ENCODE data around the gene PHKG2. TPM values are rescaled to one million over a fixed set of nuclear protein-coding genes. Genes with fewer than 3 reads are reported as not detected.

The PHKG2 gene
- total RNA-seq, 1 donor from 2014 or later = 53.2 TPM

DNA sequence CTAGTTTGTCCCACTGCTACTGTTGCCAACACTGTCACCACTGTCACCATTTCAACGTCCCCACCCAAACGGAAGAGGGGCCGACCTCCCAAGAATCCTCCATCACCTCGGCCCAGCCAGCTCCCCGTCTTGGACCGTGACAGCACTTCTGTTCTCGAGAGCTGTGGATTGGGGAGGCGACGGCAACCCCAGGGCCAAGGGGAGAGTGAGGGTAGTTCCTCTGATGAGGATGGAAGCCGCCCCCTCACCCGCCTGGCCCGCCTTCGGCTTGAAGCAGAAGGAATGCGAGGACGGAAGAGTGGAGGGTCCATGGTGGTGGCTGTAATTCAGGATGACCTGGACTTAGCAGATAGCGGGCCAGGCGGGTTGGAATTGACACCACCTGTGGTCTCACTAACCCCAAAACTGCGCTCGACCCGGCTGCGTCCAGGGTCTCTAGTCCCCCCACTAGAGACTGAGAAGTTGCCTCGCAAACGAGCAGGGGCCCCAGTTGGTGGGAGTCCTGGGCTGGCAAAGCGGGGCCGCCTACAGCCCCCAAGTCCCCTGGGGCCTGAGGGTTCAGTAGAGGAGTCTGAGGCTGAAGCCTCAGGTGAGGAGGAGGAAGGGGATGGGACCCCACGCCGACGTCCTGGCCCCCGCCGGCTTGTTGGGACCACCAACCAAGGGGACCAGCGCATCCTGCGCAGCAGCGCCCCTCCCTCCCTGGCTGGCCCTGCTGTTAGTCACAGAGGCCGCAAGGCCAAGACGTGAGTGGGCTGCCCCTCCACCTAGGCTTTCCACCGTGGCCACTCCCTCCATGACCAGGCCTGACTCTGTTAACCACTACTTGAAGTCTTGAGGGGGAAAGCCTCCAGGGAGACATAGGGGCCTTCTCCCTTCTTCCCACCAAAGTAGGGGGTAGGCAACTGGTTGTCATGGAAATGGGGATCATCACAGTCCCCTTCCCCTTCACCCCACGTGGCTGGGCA is 9.0 kb upstream of the PHKG2 start:
- Mint-ChIP-seq H3K27me3 (ENCODE audit: low read depth) (no peaks in the 10 kb centered on the region), H3K27ac (peak overlapping the region; percentile 39), H3K4me3 (no peak overlapping the region), H3K9me3 (no peaks in the 10 kb centered on the region), H3K36me3 (peaks cover 30% of the 10 kb centered on the region), H3K4me1 (peaks cover 22% of the 10 kb centered on the region)
- no peak for DNase-seq (ENCODE audit: low spot score in 2 of 2, unreplicated experiment in 2 of 2)
- no peak for TF ChIP-seq CTCF (IDR thresholded peaks at IDR 0.05; ENCODE audit: unreplicated experiment)

GRCh38 chr16:30740364-30741251 is 7.6 kb upstream of the PHKG2 start:
- Mint-ChIP-seq H3K27ac (peak overlapping the region; percentile 98), H3K36me3 (peaks cover 29% of the 10 kb centered on the region), H3K27me3 (ENCODE audit: low read depth) (no peaks in the 10 kb centered on the region), H3K4me3 (peak overlapping the region; percentile 56), H3K4me1 (peaks cover 22% of the 10 kb centered on the region), H3K9me3 (no peaks in the 10 kb centered on the region)
- TF ChIP-seq CTCF (IDR thresholded peaks at IDR 0.05; ENCODE audit: unreplicated experiment) = no peak
- DNase-seq (ENCODE audit: low spot score in 2 of 2, unreplicated experiment in 2 of 2) = peak in 1 of 2 experiments; percentile 68

GRCh38 chr16:30741461-30741914 is 6.7 kb upstream of the PHKG2 start:
- no peaks in the 10 kb centered on the region for H3K9me3 Mint-ChIP-seq
- peak overlapping the region; percentile 51 for H3K4me3 Mint-ChIP-seq
- DNase-seq (ENCODE audit: low spot score in 2 of 2, unreplicated experiment in 2 of 2) = no peak
- TF ChIP-seq CTCF (IDR thresholded peaks at IDR 0.05; ENCODE audit: unreplicated experiment) = no peak
- H3K27ac Mint-ChIP-seq = peak overlapping the region; percentile 98
- no peaks in the 10 kb centered on the region for H3K27me3 Mint-ChIP-seq (ENCODE audit: low read depth)
- H3K36me3 Mint-ChIP-seq = peaks cover 24% of the 10 kb centered on the region
- peaks cover 22% of the 10 kb centered on the region for H3K4me1 Mint-ChIP-seq

- no peaks in the 10 kb centered on the region for H3K27me3 Mint-ChIP-seq (ENCODE audit: low read depth)
- no peak overlapping the region for H3K4me3 Mint-ChIP-seq
- peaks cover 19% of the 10 kb centered on the region for H3K36me3 Mint-ChIP-seq
- H3K9me3 Mint-ChIP-seq = no peaks in the 10 kb centered on the region
- no peak for DNase-seq (ENCODE audit: low spot score in 2 of 2, unreplicated experiment in 2 of 2)
- peak overlapping the region; percentile 2 for H3K27ac Mint-ChIP-seq
- H3K4me1 Mint-ChIP-seq = peaks cover 28% of the 10 kb centered on the region
- no peak for TF ChIP-seq CTCF (IDR thresholded peaks at IDR 0.05; ENCODE audit: unreplicated experiment)
These were observed 4.5 kb upstream of the PHKG2 start for GRCh38 chr16:30743716-30744115.

- DNase-seq (ENCODE audit: low spot score in 2 of 2, unreplicated experiment in 2 of 2) = no peak
- Mint-ChIP-seq H3K27me3 (ENCODE audit: low read depth) (no peaks in the 10 kb centered on the region), H3K27ac (no peak overlapping the region), H3K4me3 (no peak overlapping the region), H3K9me3 (no peaks in the 10 kb centered on the region), H3K4me1 (peaks cover 29% of the 10 kb centered on the region), H3K36me3 (peaks cover 19% of the 10 kb centered on the region)
- no peak for TF ChIP-seq CTCF (IDR thresholded peaks at IDR 0.05; ENCODE audit: unreplicated experiment)
These were observed 4.0 kb upstream of the PHKG2 start for GRCh38 chr16:30744183-30744582.
